Measurements from ENCODE around the gene KCND2. TPM values are rescaled to one million over a fixed set of nuclear protein-coding genes. Genes with fewer than 3 reads are reported as not detected.

The KCND2 gene
- total RNA-seq, 2 experiments from 2014 or later = not detected

- TF ChIP-seq CTCF (conservative IDR thresholded peaks at IDR 0.05; ENCODE audit: low read length) (no peak), EZH2phosphoT487 (IDR thresholded peaks at IDR 0.05; ENCODE audit: borderline replicate concordance, low read depth, low read length) (no peak)
- Histone ChIP-seq H3K4me2 (ENCODE audit: low read length) (no peak overlapping the region), H3K4me1 (ENCODE audit: insufficient read depth, low read length, poor library complexity, severe bottlenecking) (no peaks in the 10 kb centered on the region), H4K20me1 (ENCODE audit: insufficient read depth, low read length) (no peaks in the 10 kb centered on the region), H3K9me3 (ENCODE audit: low read length) (no peaks in the 10 kb centered on the region), H3K27ac (ENCODE audit: low read depth, low read length, poor library complexity, severe bottlenecking) (no peak overlapping the region), H3K9me2 (ENCODE audit: insufficient read depth, low read length) (no peaks in the 10 kb centered on the region), H3K36me3 (ENCODE audit: insufficient read depth, low read length) (no peaks in the 10 kb centered on the region), H3K79me2 (ENCODE audit: insufficient read depth, low read depth, low read length) (no peaks in the 10 kb centered on the region), H2AFZ (ENCODE audit: low read length) (no peak overlapping the region), H3K4me3 (ENCODE audit: low read depth, low read length, poor library complexity, severe bottlenecking) (no peak overlapping the region)
- CTCF ChIA-PET (ENCODE audit: unreplicated experiment) = no interaction called here
- intact Hi-C loops (cut with micrococcal nuclease; ENCODE audit: unreplicated experiment) = no loop called here
- POLR2A ChIA-PET = interaction anchor here (0.7 to 1.0 kb wide), 2 partner anchors 8 to 1155 kb away, joined by 5 read pairs; no protein-coding TSS in a partner anchor
- DNase-seq (ENCODE audit: low spot score) = no peak
- BruUV-seq (replicated peaks) = no TSS peak
Observed at GRCh38 chr7:120583899-120584586, 311.1 kb downstream of the KCND2 start.

GRCh38 chr7:120586571-120586970 is 313.6 kb downstream of the KCND2 start:
- no peak overlapping the region for H2AFZ ChIP-seq (ENCODE audit: low read length)
- H3K4me3 ChIP-seq (ENCODE audit: low read depth, low read length, poor library complexity, severe bottlenecking) = no peak overlapping the region
- no peaks in the 10 kb centered on the region for H4K20me1 ChIP-seq (ENCODE audit: insufficient read depth, low read length)
- ChIA-PET CTCF (ENCODE audit: unreplicated experiment) (no interaction called here), POLR2A (no interaction called here)
- H3K79me2 ChIP-seq (ENCODE audit: insufficient read depth, low read depth, low read length) = no peaks in the 10 kb centered on the region
- H3K4me2 ChIP-seq (ENCODE audit: low read length) = no peak overlapping the region
- no peaks in the 10 kb centered on the region for H3K9me3 ChIP-seq (ENCODE audit: low read length)
- intact Hi-C loops (cut with micrococcal nuclease; ENCODE audit: unreplicated experiment) = no loop called here
- no peak for DNase-seq (ENCODE audit: low spot score)
- H3K9me2 ChIP-seq (ENCODE audit: insufficient read depth, low read length) = no peaks in the 10 kb centered on the region
- H3K36me3 ChIP-seq (ENCODE audit: insufficient read depth, low read length) = no peaks in the 10 kb centered on the region
- H3K4me1 ChIP-seq (ENCODE audit: insufficient read depth, low read length, poor library complexity, severe bottlenecking) = no peaks in the 10 kb centered on the region
- no peak overlapping the region for H3K27ac ChIP-seq (ENCODE audit: low read depth, low read length, poor library complexity, severe bottlenecking)
- BruUV-seq (replicated peaks) = no TSS peak
- no peak for TF ChIP-seq EZH2phosphoT487 (IDR thresholded peaks at IDR 0.05; ENCODE audit: borderline replicate concordance, low read depth, low read length)

- Histone ChIP-seq H2AFZ (ENCODE audit: low read length) (no peak overlapping the region), H3K36me3 (ENCODE audit: insufficient read depth, low read length) (no peaks in the 10 kb centered on the region), H3K4me1 (ENCODE audit: insufficient read depth, low read length, poor library complexity, severe bottlenecking) (no peaks in the 10 kb centered on the region), H3K27ac (ENCODE audit: low read depth, low read length, poor library complexity, severe bottlenecking) (no peak overlapping the region), H3K9me3 (ENCODE audit: low read length) (no peaks in the 10 kb centered on the region), H4K20me1 (ENCODE audit: insufficient read depth, low read length) (no peaks in the 10 kb centered on the region), H3K9me2 (ENCODE audit: insufficient read depth, low read length) (no peaks in the 10 kb centered on the region), H3K4me2 (ENCODE audit: low read length) (no peak overlapping the region), H3K79me2 (ENCODE audit: insufficient read depth, low read depth, low read length) (no peaks in the 10 kb centered on the region), H3K4me3 (ENCODE audit: low read depth, low read length, poor library complexity, severe bottlenecking) (no peak overlapping the region)
- intact Hi-C loops (cut with micrococcal nuclease; ENCODE audit: unreplicated experiment) = no loop called here
- POLR2A ChIA-PET = no interaction called here
- CTCF ChIA-PET (ENCODE audit: unreplicated experiment) = no interaction called here
- TF ChIP-seq EZH2phosphoT487 (IDR thresholded peaks at IDR 0.05; ENCODE audit: borderline replicate concordance, low read depth, low read length) (no peak), CTCF (conservative IDR thresholded peaks at IDR 0.05; ENCODE audit: low read length) (no peak)
- BruUV-seq (replicated peaks) = no TSS peak
- no peak for DNase-seq (ENCODE audit: low spot score)
Observed at GRCh38 chr7:120587243-120587642, 314.3 kb downstream of the KCND2 start.
